ENCODE measurements around the gene UBAC2. TPM values are rescaled to one million over a fixed set of nuclear protein-coding genes. Genes with fewer than 3 reads are reported as not detected.

UBAC2 gene
- total and polyA plus RNA-seq, 4 donors, result 49.9 to 77.1 (median 53.7) TPM

DNA sequence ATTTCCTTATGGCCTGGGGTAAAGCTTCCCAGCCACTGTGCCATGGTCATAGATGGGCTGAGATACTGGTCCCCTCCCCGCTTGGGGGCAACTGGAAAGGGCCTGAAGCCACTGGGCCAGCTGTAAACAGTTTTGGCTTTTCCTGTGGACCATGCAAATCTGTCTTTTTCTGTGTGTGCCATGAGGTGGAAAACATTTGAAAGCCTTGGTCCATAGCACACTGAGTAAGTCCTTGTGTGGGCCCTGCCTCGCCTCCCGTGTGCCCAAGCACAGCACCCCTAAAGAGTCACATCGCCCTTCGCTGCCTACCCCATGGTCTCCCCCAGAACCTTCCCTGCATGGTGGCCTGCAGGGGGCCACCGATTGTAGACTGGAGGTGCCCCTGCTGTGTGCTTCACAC is 158.9 kb downstream of the UBAC2 start:
- ATAC-seq (ENCODE audit: insufficient read depth, low FRiP score), result no peak
- Histone ChIP-seq H3K27ac (ENCODE audit: low read depth in 1 of 2, low read length in 1 of 2) (no peak overlapping the region), H3K27me3 (ENCODE audit: control insufficient read depth in 3 of 3, insufficient read depth in 3 of 3, low read length in 2 of 3) (no peaks in the 10 kb centered on the region), H3K36me3 (ENCODE audit: control insufficient read depth in 4 of 4, insufficient read depth in 4 of 4, low read length in 4 of 4) (peaks cover 2 to 12% (median 3%) of the 10 kb centered on the region in 4 donors), H3K4me3 (no peak overlapping the region), H3K9ac (ENCODE audit: insufficient read depth in 1 of 2, low read length in 2 of 2) (no peak overlapping the region), H3K4me1 (ENCODE audit: control insufficient read depth in 5 of 5, insufficient read depth in 5 of 5, low read length in 5 of 5) (peaks cover 0 to 11% (median 6%) of the 10 kb centered on the region in 5 donors), H3K9me3 (ENCODE audit: control insufficient read depth in 4 of 4, insufficient read depth in 3 of 4, low read length in 3 of 4) (no peaks in the 10 kb centered on the region)
- TF ChIP-seq CTCF (IDR thresholded peaks at IDR 0.05; ENCODE audit: control extremely low read depth, extremely low read depth), result no peak
- no peak for DNase-seq
- 92 to 95% methylated on average over 6 of the region's 6 CpGs for whole genome bisulfite sequencing, 2 donors

- no peak overlapping the region for H3K4me3 ChIP-seq
- H3K36me3 ChIP-seq (ENCODE audit: control insufficient read depth in 4 of 4, insufficient read depth in 4 of 4, low read length in 4 of 4), result peaks cover 2 to 5% (median 3%) of the 10 kb centered on the region in 4 donors
- H3K27me3 ChIP-seq (ENCODE audit: control insufficient read depth in 3 of 3, insufficient read depth in 3 of 3, low read length in 2 of 3), result no peaks in the 10 kb centered on the region
- peaks cover 0 to 11% (median 5%) of the 10 kb centered on the region in 5 donors for H3K4me1 ChIP-seq (ENCODE audit: control insufficient read depth in 5 of 5, insufficient read depth in 5 of 5, low read length in 5 of 5)
- TF ChIP-seq CTCF (IDR thresholded peaks at IDR 0.05; ENCODE audit: control extremely low read depth, extremely low read depth), result no peak
- WGBS, 2 donors, result 96% methylated on average over 10 of the region's 10 CpGs
- DNase-seq (no peak), ATAC-seq (ENCODE audit: insufficient read depth, low FRiP score) (no peak)
- H3K9ac ChIP-seq (ENCODE audit: insufficient read depth in 1 of 2, low read length in 2 of 2), result no peak overlapping the region
- H3K9me3 ChIP-seq (ENCODE audit: control insufficient read depth in 4 of 4, insufficient read depth in 3 of 4, low read length in 3 of 4), result no peaks in the 10 kb centered on the region
- H3K27ac ChIP-seq (ENCODE audit: low read depth in 1 of 2, low read length in 1 of 2), result no peak overlapping the region
Observed at GRCh38 chr13:99360696-99361095, 160.0 kb downstream of the UBAC2 start.

DNA sequence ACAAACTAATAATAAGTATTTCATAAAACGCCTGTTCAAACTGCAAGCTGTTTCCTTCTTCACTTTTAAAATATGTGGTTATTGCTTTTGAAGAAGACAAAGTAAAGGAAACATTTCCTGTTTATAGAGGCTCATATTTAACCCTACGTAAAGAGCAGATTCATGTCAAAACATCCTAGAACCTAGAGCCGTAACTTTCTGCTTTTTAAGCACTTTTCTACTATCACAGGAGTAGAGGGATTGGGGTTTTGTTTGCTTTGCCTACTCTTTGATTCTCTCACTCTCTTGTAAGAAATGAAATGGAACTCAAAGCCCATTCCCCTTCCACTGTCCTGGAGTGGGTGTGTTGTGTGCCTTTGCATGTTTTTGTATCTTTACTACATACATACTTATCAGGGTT is 160.5 kb downstream of the UBAC2 start:
- no peak overlapping the region for H3K4me3 ChIP-seq
- ATAC-seq (ENCODE audit: insufficient read depth, low FRiP score), result no peak
- WGBS, 2 donors, result 62 to 65% methylated on average over 3 of the region's 3 CpGs
- no peak overlapping the region for H3K9ac ChIP-seq (ENCODE audit: insufficient read depth in 1 of 2, low read length in 2 of 2)
- peaks cover 0 to 7% (median 4%) of the 10 kb centered on the region in 5 donors for H3K4me1 ChIP-seq (ENCODE audit: control insufficient read depth in 5 of 5, insufficient read depth in 5 of 5, low read length in 5 of 5)
- peaks cover 2 to 5% (median 3%) of the 10 kb centered on the region in 4 donors for H3K36me3 ChIP-seq (ENCODE audit: control insufficient read depth in 4 of 4, insufficient read depth in 4 of 4, low read length in 4 of 4)
- no peak for TF ChIP-seq CTCF (IDR thresholded peaks at IDR 0.05; ENCODE audit: control extremely low read depth, extremely low read depth)
- no peak overlapping the region for H3K27ac ChIP-seq (ENCODE audit: low read depth in 1 of 2, low read length in 1 of 2)
- H3K27me3 ChIP-seq (ENCODE audit: control insufficient read depth in 3 of 3, insufficient read depth in 3 of 3, low read length in 2 of 3), result no peaks in the 10 kb centered on the region
- DNase-seq, result no peak
- no peaks in the 10 kb centered on the region for H3K9me3 ChIP-seq (ENCODE audit: control insufficient read depth in 4 of 4, insufficient read depth in 3 of 4, low read length in 3 of 4)

GRCh38 chr13:99362362-99362761 is 161.7 kb downstream of the UBAC2 start:
- peaks cover 0 to 3% (median 0%) of the 10 kb centered on the region in 5 donors for H3K4me1 ChIP-seq (ENCODE audit: control insufficient read depth in 5 of 5, insufficient read depth in 5 of 5, low read length in 5 of 5)
- no peaks in the 10 kb centered on the region for H3K9me3 ChIP-seq (ENCODE audit: control insufficient read depth in 4 of 4, insufficient read depth in 3 of 4, low read length in 3 of 4)
- no peak for TF ChIP-seq CTCF (IDR thresholded peaks at IDR 0.05; ENCODE audit: control extremely low read depth, extremely low read depth)
- DNase-seq (no peak), ATAC-seq (ENCODE audit: insufficient read depth, low FRiP score) (no peak)
- no peak overlapping the region for H3K27ac ChIP-seq (ENCODE audit: low read depth in 1 of 2, low read length in 1 of 2)
- H3K9ac ChIP-seq (ENCODE audit: insufficient read depth in 1 of 2, low read length in 2 of 2), result no peak overlapping the region
- no peaks in the 10 kb centered on the region for H3K27me3 ChIP-seq (ENCODE audit: control insufficient read depth in 3 of 3, insufficient read depth in 3 of 3, low read length in 2 of 3)
- WGBS, 2 donors, result 94 to 96% methylated on average over 1 of the region's 1 CpG
- peaks cover 0 to 6% (median 3%) of the 10 kb centered on the region in 4 donors for H3K36me3 ChIP-seq (ENCODE audit: control insufficient read depth in 4 of 4, insufficient read depth in 4 of 4, low read length in 4 of 4)
- no peak overlapping the region for H3K4me3 ChIP-seq
